T-helper 17 cell (primary cell): ENCODE results near the gene BAG2. TPM values are rescaled to one million over a fixed set of nuclear protein-coding genes. Genes with fewer than 3 reads are reported as not detected.

Experiments used
- ATAC-seq: fragments of 150-1000 bp; cut with Tn5 transposase; 2 replicates; pipeline ENCODE4 v1.10.0; 2021; ENCODE audit warnings: mild to moderate bottlenecking, moderate library complexity
- DNase-seq, 3 donors: peaks; one replicate each; pipeline versions ENCODE4 v3.0.0 to v3.0.0-alpha.2; 2020 to 2021
- H3K9me3 ChIP-seq: one replicate; pipeline ENCODE4 v1.7.0; 2013; ENCODE audit warnings: low read length, mild to moderate bottlenecking; ENCODE audit not compliant: control insufficient read depth, poor library complexity, severe bottlenecking
- H3K27ac Mint-ChIP-seq: one replicate; pipeline ENCODE4 v1.8.0; 2022; ENCODE audit warnings: mild to moderate bottlenecking, moderate library complexity, mixed read lengths
- H3K27me3 Mint-ChIP-seq: one replicate; pipeline ENCODE4 v1.8.0; 2022; ENCODE audit warnings: mixed read lengths
- H3K36me3 Mint-ChIP-seq: one replicate; pipeline ENCODE4 v1.8.0; 2022; ENCODE audit warnings: low read depth, mixed read lengths
- H3K4me1 Mint-ChIP-seq: one replicate; pipeline ENCODE4 v1.8.0; 2022; ENCODE audit warnings: mild to moderate bottlenecking, mixed read lengths
- H3K4me3 Mint-ChIP-seq: one replicate; pipeline ENCODE4 v1.8.0; 2022; ENCODE audit warnings: mild to moderate bottlenecking, moderate library complexity, mixed read lengths
- total RNA-seq, 4 donors: library from RNA in 2 of 4; stranded (reverse) in 2 of 4; gene quantifications; one replicate each; pipeline ENCODE4 v1.2.3 and lab custom pipeline; 2022 to 2026

Gene BAG2
- total RNA-seq: 1 to 10 TPM; 2.7 to 3.1 TPM
- 7.4 to 8.0 reads per million in 2 donors for total RNA-seq (lab: John Stamatoyannopoulos, UW)

- H3K9me3 ChIP-seq: no peaks in the 10 kb centered on the region
- ATAC-seq (peak; percentile 88), DNase-seq (peak; percentile 64 to 73 (median 65))
- Mint-ChIP-seq H3K27me3 (no peaks in the 10 kb centered on the region), H3K36me3 (no peaks in the 10 kb centered on the region), H3K27ac (peak within 1 kb of the TSS; percentile 86), H3K4me1 (peaks cover 24% of the 10 kb centered on the region), H3K4me3 (peak within 1 kb of the TSS; percentile 92)
These were observed at the start of gene BAG2 for GRCh38 chr6:57172136-57173055. BAG2 (plus strand) TSS chr6:57172326; CDS start chr6:57172698, 372 bp downstream.

- no peak for DNase-seq
- Mint-ChIP-seq H3K27me3 (no peaks in the 10 kb centered on the region), H3K4me1 (peaks cover 10% of the 10 kb centered on the region), H3K4me3 (no peak overlapping the region), H3K27ac (no peak overlapping the region), H3K36me3 (peaks cover 2% of the 10 kb centered on the region)
- no peaks in the 10 kb centered on the region for H3K9me3 ChIP-seq
- no peak for ATAC-seq
These were observed 49.0 kb upstream of the BAG2 start for GRCh38 chr6:57123111-57123510.

DNA sequence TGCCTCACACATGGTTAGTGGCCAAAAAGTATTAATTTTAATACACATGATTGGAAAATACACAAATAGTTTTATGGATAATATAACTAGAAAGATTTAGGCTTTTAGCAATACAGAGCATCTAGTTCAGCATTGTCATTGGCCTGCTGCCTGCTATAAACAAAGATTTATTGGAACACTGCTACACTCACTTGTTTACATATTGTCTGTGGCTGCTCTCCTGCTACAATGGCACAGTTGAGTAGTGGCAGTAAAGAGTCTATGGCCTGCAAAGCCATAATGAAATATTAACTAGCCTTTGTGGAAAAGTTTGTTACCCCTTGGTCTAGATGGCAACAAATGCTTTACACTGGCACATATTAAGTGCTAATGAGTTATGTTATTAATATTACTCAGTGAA, 44.4 kb upstream of the BAG2 start:
- no peak overlapping the region for H3K27ac Mint-ChIP-seq
- H3K9me3 ChIP-seq: no peaks in the 10 kb centered on the region
- H3K4me3 Mint-ChIP-seq: no peak overlapping the region
- H3K4me1 Mint-ChIP-seq: peaks cover 5% of the 10 kb centered on the region
- H3K27me3 Mint-ChIP-seq: no peaks in the 10 kb centered on the region
- H3K36me3 Mint-ChIP-seq: no peaks in the 10 kb centered on the region
- ATAC-seq: no peak
- no peak for DNase-seq

DNA sequence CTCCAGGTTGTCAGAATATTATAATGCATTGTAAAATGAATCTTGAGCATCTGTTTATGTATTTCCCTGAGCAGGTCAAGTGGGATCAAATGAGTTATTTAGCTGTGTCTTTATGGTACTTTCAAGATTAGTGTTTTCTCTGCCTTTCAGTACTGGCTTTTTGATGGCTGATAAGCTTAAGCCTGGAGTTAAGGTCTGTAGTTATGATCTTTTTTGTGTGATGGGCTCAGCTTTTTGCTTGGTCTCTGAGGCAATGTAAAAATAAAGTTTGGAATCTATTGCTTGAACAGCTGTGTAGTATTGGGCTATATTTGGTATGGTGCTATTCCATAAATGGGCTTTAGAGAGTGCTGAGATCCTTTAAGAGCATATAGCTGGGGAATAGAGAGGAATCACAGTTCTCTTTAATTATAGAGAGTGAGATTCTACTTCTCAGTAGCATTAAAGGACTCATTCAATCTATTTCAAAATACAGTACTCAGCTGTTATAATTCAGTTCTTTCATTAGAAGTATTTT, 41.4 kb upstream of the BAG2 start:
- ATAC-seq: no peak
- no peak overlapping the region for H3K4me3 Mint-ChIP-seq

GRCh38 chr6:57134954-57135353, 37.2 kb upstream of the BAG2 start:
- no peaks in the 10 kb centered on the region for H3K9me3 ChIP-seq
- Mint-ChIP-seq H3K27me3 (no peaks in the 10 kb centered on the region), H3K27ac (no peak overlapping the region), H3K4me3 (no peak overlapping the region), H3K36me3 (peaks cover 17% of the 10 kb centered on the region), H3K4me1 (peaks cover 4% of the 10 kb centered on the region)
- no peak for DNase-seq
- no peak for ATAC-seq

More for the DNA sequence above, 41.4 kb upstream of the BAG2 start:
- H3K27me3 Mint-ChIP-seq: no peaks in the 10 kb centered on the region
- DNase-seq: no peak
- peaks cover 4% of the 10 kb centered on the region for H3K4me1 Mint-ChIP-seq
- peaks cover 6% of the 10 kb centered on the region for H3K36me3 Mint-ChIP-seq
- no peaks in the 10 kb centered on the region for H3K9me3 ChIP-seq
- no peak overlapping the region for H3K27ac Mint-ChIP-seq

GRCh38 chr6:57135885-57136284, 36.2 kb upstream of the BAG2 start:
- ATAC-seq (no peak), DNase-seq (no peak)
- Mint-ChIP-seq H3K27me3 (no peaks in the 10 kb centered on the region), H3K27ac (peak overlapping the region; percentile 27), H3K4me3 (no peak overlapping the region), H3K36me3 (peaks cover 17% of the 10 kb centered on the region), H3K4me1 (peaks cover 7% of the 10 kb centered on the region)
- H3K9me3 ChIP-seq: no peaks in the 10 kb centered on the region

GRCh38 chr6:57137350-57137749, 34.8 kb upstream of the BAG2 start:
- no peak overlapping the region for H3K27ac Mint-ChIP-seq
- H3K27me3 Mint-ChIP-seq: no peaks in the 10 kb centered on the region
- peaks cover 7% of the 10 kb centered on the region for H3K4me1 Mint-ChIP-seq
- H3K36me3 Mint-ChIP-seq: peaks cover 20% of the 10 kb centered on the region
- ATAC-seq (no peak), DNase-seq (no peak)
- H3K4me3 Mint-ChIP-seq: no peak overlapping the region
- no peaks in the 10 kb centered on the region for H3K9me3 ChIP-seq

DNA sequence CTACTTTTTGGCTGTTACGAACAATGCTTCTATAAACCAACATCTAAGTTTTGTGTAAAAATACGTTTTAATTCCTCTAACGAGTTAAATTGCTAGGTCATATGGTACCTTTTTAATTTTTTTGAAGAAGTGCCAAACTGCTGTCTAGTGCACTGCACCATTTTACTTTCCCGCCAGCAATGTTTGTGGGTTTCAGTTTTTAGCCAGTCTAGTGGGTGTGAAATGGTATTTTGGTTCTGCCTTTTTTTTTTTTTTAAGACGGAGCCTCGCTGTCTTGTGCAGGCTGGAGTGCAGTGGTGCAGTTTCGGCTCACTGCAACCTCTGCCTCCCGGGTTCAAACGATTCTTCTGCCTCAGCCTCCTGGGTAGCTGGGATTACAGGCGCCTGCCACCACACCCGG, 34.1 kb upstream of the BAG2 start:
- no peak overlapping the region for H3K4me3 Mint-ChIP-seq
- ATAC-seq (no peak), DNase-seq (no peak)
- H3K9me3 ChIP-seq: no peaks in the 10 kb centered on the region
- H3K27ac Mint-ChIP-seq: no peak overlapping the region
- H3K4me1 Mint-ChIP-seq: peaks cover 7% of the 10 kb centered on the region
- peaks cover 21% of the 10 kb centered on the region for H3K36me3 Mint-ChIP-seq
- no peaks in the 10 kb centered on the region for H3K27me3 Mint-ChIP-seq

DNA sequence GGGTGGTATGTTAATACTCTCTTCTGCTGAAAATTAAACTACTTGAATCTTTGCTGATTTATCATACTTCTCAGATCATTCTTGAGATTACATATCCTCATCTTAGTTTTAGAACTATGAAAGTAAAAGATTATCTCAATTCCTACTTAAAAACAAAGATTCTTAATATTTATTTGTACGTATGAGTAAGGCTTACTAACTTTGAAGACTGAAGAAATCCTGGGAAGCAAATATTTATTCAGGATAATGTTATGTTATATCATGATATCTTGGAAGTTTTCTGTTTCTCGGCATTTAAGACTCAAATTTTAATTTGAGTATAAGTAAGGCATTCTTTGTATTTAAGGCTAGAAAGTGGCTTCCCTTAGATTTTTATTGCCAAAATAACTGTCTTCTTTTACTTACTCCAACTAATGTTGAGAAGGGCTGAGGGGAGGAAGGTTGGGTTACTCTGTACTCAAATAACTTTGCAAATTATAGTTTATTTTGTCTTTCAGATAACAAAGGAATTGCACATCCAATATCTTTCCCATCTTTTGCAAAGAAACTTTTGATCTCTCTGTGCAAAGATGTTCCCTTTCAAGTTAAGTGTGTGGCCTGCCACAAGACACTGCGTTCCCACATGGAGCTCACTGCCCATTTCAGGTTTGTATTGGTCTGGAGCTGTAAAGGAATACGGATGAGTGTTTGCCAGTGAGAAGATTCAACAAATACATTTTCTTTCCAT, 30.5 kb upstream of the BAG2 start:
- peaks cover 13% of the 10 kb centered on the region for H3K36me3 Mint-ChIP-seq
- H3K4me3 Mint-ChIP-seq: no peak overlapping the region
- H3K4me1 Mint-ChIP-seq: peaks cover 8% of the 10 kb centered on the region
- H3K27ac Mint-ChIP-seq: peak overlapping the region; percentile 80
- DNase-seq (no peak), ATAC-seq (no peak)
- no peaks in the 10 kb centered on the region for H3K9me3 ChIP-seq
- H3K27me3 Mint-ChIP-seq: no peaks in the 10 kb centered on the region

GRCh38 chr6:57142178-57142525, 30.0 kb upstream of the BAG2 start:
- peaks cover 6% of the 10 kb centered on the region for H3K4me1 Mint-ChIP-seq
- ATAC-seq: no peak
- no peak overlapping the region for H3K4me3 Mint-ChIP-seq
- no peaks in the 10 kb centered on the region for H3K9me3 ChIP-seq
- DNase-seq: no peak
- peaks cover 8% of the 10 kb centered on the region for H3K36me3 Mint-ChIP-seq
- no peaks in the 10 kb centered on the region for H3K27me3 Mint-ChIP-seq
- H3K27ac Mint-ChIP-seq: no peak overlapping the region

- H3K36me3 Mint-ChIP-seq: peaks cover 4% of the 10 kb centered on the region
- peaks cover 18% of the 10 kb centered on the region for H3K4me1 Mint-ChIP-seq
- H3K27ac Mint-ChIP-seq: no peak overlapping the region
- H3K9me3 ChIP-seq: no peaks in the 10 kb centered on the region
- ATAC-seq: no peak
- no peaks in the 10 kb centered on the region for H3K27me3 Mint-ChIP-seq
- no peak overlapping the region for H3K4me3 Mint-ChIP-seq
- DNase-seq: no peak
These were observed 28.4 kb upstream of the BAG2 start for GRCh38 chr6:57143690-57144089.

DNA sequence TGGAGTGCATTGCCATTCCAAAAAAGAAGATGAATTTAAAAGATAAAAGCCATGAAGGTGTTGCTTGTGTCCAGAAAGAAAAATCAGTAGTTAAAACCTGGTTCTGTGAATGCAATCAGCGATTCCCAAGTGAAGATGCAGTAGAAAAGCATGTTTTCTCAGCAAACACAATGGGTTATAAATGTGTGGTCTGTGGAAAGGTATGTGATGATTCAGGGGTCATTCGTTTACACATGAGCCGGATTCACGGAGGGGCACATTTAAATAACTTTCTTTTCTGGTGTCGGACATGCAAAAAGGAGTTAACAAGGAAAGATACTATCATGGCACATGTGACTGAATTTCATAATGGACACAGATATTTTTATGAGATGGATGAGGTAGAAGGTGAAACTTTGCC, 24.7 kb upstream of the BAG2 start:
- Mint-ChIP-seq H3K4me3 (peak overlapping the region; percentile 1), H3K36me3 (peaks cover 3% of the 10 kb centered on the region), H3K27ac (peak overlapping the region; percentile 62)

More for the DNA sequence above, 24.7 kb upstream of the BAG2 start:
- no peak for ATAC-seq
- H3K9me3 ChIP-seq: no peaks in the 10 kb centered on the region
- Mint-ChIP-seq H3K4me1 (peaks cover 20% of the 10 kb centered on the region), H3K27me3 (no peaks in the 10 kb centered on the region)
- DNase-seq: no peak
